Chondrocyte (in vitro differentiated cells): ENCODE measurements around the gene SPDL1. TPM values are rescaled to one million over a fixed set of nuclear protein-coding genes. Genes with fewer than 3 reads are reported as not detected.

Experiments used
- DNase-seq: peaks from one replicate; pipeline ENCODE4 v3.0.0; 2021; ENCODE audit warnings: mixed read lengths, low spot score
- H3K27ac Mint-ChIP-seq: one replicate; pipeline ENCODE4 v1.8.0; 2021; ENCODE audit warnings: mild to moderate bottlenecking, moderate library complexity, mixed read lengths; ENCODE audit not compliant: unreplicated experiment
- H3K27me3 Mint-ChIP-seq: 2 replicates; pipeline ENCODE4 v1.8.0; 2021; ENCODE audit warnings: low read depth, mixed read lengths
- H3K36me3 Mint-ChIP-seq: 2 replicates; pipeline ENCODE4 v1.8.0; 2021; ENCODE audit warnings: low read depth, mixed read lengths
- H3K4me1 Mint-ChIP-seq: 2 replicates; pipeline ENCODE4 v1.8.0; 2021; ENCODE audit warnings: low read depth, mild to moderate bottlenecking, mixed read lengths
- H3K4me3 Mint-ChIP-seq: one replicate; pipeline ENCODE4 v1.8.0; 2021; ENCODE audit warnings: mild to moderate bottlenecking, moderate library complexity, mixed read lengths; ENCODE audit not compliant: unreplicated experiment
- H3K9me3 Mint-ChIP-seq: 2 replicates; pipeline ENCODE4 v1.8.0; 2021; ENCODE audit warnings: low read depth, mixed read lengths
- CTCF ChIP-seq: fragments of 200-600 bp; sonication (generic); IDR thresholded peaks from 2 replicates; pipeline ENCODE4 v1.5.0; 2021; ENCODE audit warnings: antibody characterized with exemption, mild to moderate bottlenecking, moderate library complexity
- total RNA-seq: library from RNA; stranded (reverse); gene quantifications from 3 replicates; pipeline ENCODE4 v1.2.1, GENCODE V29; 2021

The SPDL1 gene
- total RNA-seq, 1 donor from 2014 or later, result 22.3 TPM

- peaks cover 12% of the 10 kb centered on the region for H3K27me3 Mint-ChIP-seq
- no peaks in the 10 kb centered on the region for H3K36me3 Mint-ChIP-seq
- no peak overlapping the region for H3K27ac Mint-ChIP-seq
- no peak overlapping the region for H3K4me3 Mint-ChIP-seq
- no peak for DNase-seq
- TF ChIP-seq CTCF, result no peak
- H3K9me3 Mint-ChIP-seq, result no peaks in the 10 kb centered on the region
- H3K4me1 Mint-ChIP-seq, result peaks cover 15% of the 10 kb centered on the region
These were observed 16.5 kb upstream of the SPDL1 start for GRCh38 chr5:169567079-169567478.

GRCh38 chr5:169569513-169569912, 14.1 kb upstream of the SPDL1 start:
- H3K4me3 Mint-ChIP-seq, result no peak overlapping the region
- DNase-seq, result no peak
- H3K4me1 Mint-ChIP-seq, result peaks cover 14% of the 10 kb centered on the region
- peaks cover 8% of the 10 kb centered on the region for H3K27me3 Mint-ChIP-seq
- no peak overlapping the region for H3K27ac Mint-ChIP-seq
- TF ChIP-seq CTCF, result no peak
- no peaks in the 10 kb centered on the region for H3K36me3 Mint-ChIP-seq
- H3K9me3 Mint-ChIP-seq, result no peaks in the 10 kb centered on the region

GRCh38 chr5:169571355-169571754, 12.2 kb upstream of the SPDL1 start:
- no peak for TF ChIP-seq CTCF
- Mint-ChIP-seq H3K27ac (peak overlapping the region; percentile 25), H3K36me3 (no peaks in the 10 kb centered on the region), H3K4me1 (peaks cover 16% of the 10 kb centered on the region), H3K4me3 (no peak overlapping the region), H3K27me3 (peaks cover 8% of the 10 kb centered on the region), H3K9me3 (no peaks in the 10 kb centered on the region)
- no peak for DNase-seq

- TF ChIP-seq CTCF, result no peak
- Mint-ChIP-seq H3K27ac (no peak overlapping the region), H3K4me1 (peaks cover 17% of the 10 kb centered on the region), H3K4me3 (no peak overlapping the region), H3K36me3 (no peaks in the 10 kb centered on the region), H3K9me3 (no peaks in the 10 kb centered on the region), H3K27me3 (peaks cover 8% of the 10 kb centered on the region)
- no peak for DNase-seq
These were observed 9.4 kb upstream of the SPDL1 start for GRCh38 chr5:169574134-169574646.

GRCh38 chr5:169576181-169576598, 7.4 kb upstream of the SPDL1 start:
- Mint-ChIP-seq H3K27me3 (peaks cover 1% of the 10 kb centered on the region), H3K27ac (peak overlapping the region; percentile 22), H3K4me1 (peaks cover 11% of the 10 kb centered on the region), H3K4me3 (no peak overlapping the region), H3K36me3 (no peaks in the 10 kb centered on the region), H3K9me3 (no peaks in the 10 kb centered on the region)
- DNase-seq, result no peak
- no peak for TF ChIP-seq CTCF
